ENCODE measurements around the gene FAM151B.

DNA sequence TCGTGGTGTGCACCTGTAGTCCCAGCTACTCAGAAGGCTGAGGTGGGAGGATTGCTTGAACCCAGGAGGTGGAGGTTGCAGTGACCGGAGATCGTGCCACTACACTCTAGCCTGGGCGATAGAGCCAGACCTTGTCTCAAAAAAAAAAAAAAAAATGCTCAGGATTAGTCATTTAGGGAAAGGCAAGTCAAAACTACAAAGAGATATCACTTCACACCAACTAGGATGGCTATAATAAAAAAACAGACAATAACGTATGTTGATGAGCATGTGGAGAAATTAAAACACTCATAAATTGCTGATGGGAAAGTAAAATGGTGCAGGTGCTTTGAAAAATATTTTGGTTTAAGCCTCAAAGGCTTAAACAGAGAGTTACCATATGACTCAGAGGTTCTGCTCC lies 88.5 kb downstream of the FAM151B start:
- TF ChIP-seq, protein P1, sequence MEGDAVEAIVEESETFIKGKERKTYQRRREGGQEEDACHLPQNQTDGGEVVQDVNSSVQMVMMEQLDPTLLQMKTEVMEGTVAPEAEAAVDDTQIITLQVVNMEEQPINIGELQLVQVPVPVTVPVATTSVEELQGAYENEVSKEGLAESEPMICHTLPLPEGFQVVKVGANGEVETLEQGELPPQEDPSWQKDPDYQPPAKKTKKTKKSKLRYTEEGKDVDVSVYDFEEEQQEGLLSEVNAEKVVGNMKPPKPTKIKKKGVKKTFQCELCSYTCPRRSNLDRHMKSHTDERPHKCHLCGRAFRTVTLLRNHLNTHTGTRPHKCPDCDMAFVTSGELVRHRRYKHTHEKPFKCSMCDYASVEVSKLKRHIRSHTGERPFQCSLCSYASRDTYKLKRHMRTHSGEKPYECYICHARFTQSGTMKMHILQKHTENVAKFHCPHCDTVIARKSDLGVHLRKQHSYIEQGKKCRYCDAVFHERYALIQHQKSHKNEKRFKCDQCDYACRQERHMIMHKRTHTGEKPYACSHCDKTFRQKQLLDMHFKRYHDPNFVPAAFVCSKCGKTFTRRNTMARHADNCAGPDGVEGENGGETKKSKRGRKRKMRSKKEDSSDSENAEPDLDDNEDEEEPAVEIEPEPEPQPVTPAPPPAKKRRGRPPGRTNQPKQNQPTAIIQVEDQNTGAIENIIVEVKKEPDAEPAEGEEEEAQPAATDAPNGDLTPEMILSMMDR (IDR thresholded peaks at IDR 0.05): no peak
- TF ChIP-seq, protein P2, sequence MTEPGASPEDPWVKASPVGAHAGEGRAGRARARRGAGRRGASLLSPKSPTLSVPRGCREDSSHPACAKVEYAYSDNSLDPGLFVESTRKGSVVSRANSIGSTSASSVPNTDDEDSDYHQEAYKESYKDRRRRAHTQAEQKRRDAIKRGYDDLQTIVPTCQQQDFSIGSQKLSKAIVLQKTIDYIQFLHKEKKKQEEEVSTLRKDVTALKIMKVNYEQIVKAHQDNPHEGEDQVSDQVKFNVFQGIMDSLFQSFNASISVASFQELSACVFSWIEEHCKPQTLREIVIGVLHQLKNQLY (CRISPR knock-in tag; IDR thresholded peaks at IDR 0.05): no peak
- TF ChIP-seq MYBL2 (CRISPR knock-in tag; IDR thresholded peaks at IDR 0.05): no peak
- TF ChIP-seq, protein P3, sequence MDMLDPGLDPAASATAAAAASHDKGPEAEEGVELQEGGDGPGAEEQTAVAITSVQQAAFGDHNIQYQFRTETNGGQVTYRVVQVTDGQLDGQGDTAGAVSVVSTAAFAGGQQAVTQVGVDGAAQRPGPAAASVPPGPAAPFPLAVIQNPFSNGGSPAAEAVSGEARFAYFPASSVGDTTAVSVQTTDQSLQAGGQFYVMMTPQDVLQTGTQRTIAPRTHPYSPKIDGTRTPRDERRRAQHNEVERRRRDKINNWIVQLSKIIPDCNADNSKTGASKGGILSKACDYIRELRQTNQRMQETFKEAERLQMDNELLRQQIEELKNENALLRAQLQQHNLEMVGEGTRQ (CRISPR knock-in tag; IDR thresholded peaks at IDR 0.05): no peak
- TF ChIP-seq, protein P4, sequence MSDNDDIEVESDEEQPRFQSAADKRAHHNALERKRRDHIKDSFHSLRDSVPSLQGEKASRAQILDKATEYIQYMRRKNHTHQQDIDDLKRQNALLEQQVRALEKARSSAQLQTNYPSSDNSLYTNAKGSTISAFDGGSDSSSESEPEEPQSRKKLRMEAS (CRISPR knock-in tag; IDR thresholded peaks at IDR 0.05): no peak
- TF ChIP-seq, protein P5, sequence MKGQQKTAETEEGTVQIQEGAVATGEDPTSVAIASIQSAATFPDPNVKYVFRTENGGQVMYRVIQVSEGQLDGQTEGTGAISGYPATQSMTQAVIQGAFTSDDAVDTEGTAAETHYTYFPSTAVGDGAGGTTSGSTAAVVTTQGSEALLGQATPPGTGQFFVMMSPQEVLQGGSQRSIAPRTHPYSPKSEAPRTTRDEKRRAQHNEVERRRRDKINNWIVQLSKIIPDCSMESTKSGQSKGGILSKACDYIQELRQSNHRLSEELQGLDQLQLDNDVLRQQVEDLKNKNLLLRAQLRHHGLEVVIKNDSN (CRISPR knock-in tag; IDR thresholded peaks at IDR 0.05): no peak
- no peak for TF ChIP-seq RELA (CRISPR knock-in tag; IDR thresholded peaks at IDR 0.05; ENCODE audit: borderline replicate concordance)
- TF ChIP-seq, protein P6, sequence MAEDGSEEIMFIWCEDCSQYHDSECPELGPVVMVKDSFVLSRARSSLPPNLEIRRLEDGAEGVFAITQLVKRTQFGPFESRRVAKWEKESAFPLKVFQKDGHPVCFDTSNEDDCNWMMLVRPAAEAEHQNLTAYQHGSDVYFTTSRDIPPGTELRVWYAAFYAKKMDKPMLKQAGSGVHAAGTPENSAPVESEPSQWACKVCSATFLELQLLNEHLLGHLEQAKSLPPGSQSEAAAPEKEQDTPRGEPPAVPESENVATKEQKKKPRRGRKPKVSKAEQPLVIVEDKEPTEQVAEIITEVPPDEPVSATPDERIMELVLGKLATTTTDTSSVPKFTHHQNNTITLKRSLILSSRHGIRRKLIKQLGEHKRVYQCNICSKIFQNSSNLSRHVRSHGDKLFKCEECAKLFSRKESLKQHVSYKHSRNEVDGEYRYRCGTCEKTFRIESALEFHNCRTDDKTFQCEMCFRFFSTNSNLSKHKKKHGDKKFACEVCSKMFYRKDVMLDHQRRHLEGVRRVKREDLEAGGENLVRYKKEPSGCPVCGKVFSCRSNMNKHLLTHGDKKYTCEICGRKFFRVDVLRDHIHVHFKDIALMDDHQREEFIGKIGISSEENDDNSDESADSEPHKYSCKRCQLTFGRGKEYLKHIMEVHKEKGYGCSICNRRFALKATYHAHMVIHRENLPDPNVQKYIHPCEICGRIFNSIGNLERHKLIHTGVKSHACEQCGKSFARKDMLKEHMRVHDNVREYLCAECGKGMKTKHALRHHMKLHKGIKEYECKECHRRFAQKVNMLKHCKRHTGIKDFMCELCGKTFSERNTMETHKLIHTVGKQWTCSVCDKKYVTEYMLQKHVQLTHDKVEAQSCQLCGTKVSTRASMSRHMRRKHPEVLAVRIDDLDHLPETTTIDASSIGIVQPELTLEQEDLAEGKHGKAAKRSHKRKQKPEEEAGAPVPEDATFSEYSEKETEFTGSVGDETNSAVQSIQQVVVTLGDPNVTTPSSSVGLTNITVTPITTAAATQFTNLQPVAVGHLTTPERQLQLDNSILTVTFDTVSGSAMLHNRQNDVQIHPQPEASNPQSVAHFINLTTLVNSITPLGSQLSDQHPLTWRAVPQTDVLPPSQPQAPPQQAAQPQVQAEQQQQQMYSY (CRISPR knock-in tag; IDR thresholded peaks at IDR 0.05): no peak
